Left renal cortex interstitium (tissue), 4 donors: ENCODE results near the gene SLC35E2B. TPM values are rescaled to one million over a fixed set of nuclear protein-coding genes. Genes with fewer than 3 reads are reported as not detected.

Experiments used
- DNase-seq, 4 donors: peaks; one replicate each; pipeline ENCODE4 v3.0.0-alpha.2; 2013; ENCODE audit warnings: low read depth in 4 of 4, low spot score in 2 of 4, missing footprints in 1 of 4
- polyA plus RNA-seq, 4 donors: library from polyadenylated mRNA; unstranded; fragments of 120-200 nt; gene quantifications; one replicate each; pipeline ENCODE4 v1.2.1, GENCODE V29; 2013; ENCODE audit not compliant: insufficient read length in 4 of 4

Gene SLC35E2B
- polyA plus RNA-seq, 4 donors, result 56.5 to 111 (median 82.2) TPM

- no peak for DNase-seq
These were observed 65.2 kb downstream of the SLC35E2B start for GRCh38 chr1:1627261-1627828.

- no peak for DNase-seq
These were observed 66.1 kb downstream of the SLC35E2B start for GRCh38 chr1:1626207-1627141.

- no peak for DNase-seq
These were observed 66.8 kb downstream of the SLC35E2B start for GRCh38 chr1:1625824-1626206.

GRCh38 chr1:1625404-1625775 is 67.2 kb downstream of the SLC35E2B start:
- DNase-seq, result no peak

GRCh38 chr1:1624443-1625403 is 67.9 kb downstream of the SLC35E2B start:
- no peak for DNase-seq

- DNase-seq, result no peak
These were observed 68.8 kb downstream of the SLC35E2B start for GRCh38 chr1:1623631-1624442.

- no peak for DNase-seq
These were observed 69.4 kb downstream of the SLC35E2B start for GRCh38 chr1:1623181-1623630.

- DNase-seq, result no peak
These were observed 69.9 kb downstream of the SLC35E2B start for GRCh38 chr1:1622788-1623094.

- DNase-seq, result no peak
These were observed 70.4 kb downstream of the SLC35E2B start for GRCh38 chr1:1622010-1622787.

- DNase-seq, result no peak
These were observed 71.2 kb downstream of the SLC35E2B start for GRCh38 chr1:1621173-1622009.

GRCh38 chr1:1620433-1621139 is 72.0 kb downstream of the SLC35E2B start:
- no peak for DNase-seq

GRCh38 chr1:1619917-1620361 is 72.7 kb downstream of the SLC35E2B start:
- DNase-seq, result no peak

GRCh38 chr1:1618396-1619068 is 74.1 kb downstream of the SLC35E2B start:
- no peak for DNase-seq

- no peak for DNase-seq
These were observed 74.7 kb downstream of the SLC35E2B start for GRCh38 chr1:1617925-1618324.

- DNase-seq, result no peak
These were observed 75.1 kb downstream of the SLC35E2B start for GRCh38 chr1:1617516-1617915.

- no peak for DNase-seq
These were observed 75.8 kb downstream of the SLC35E2B start for GRCh38 chr1:1616838-1617237.

- no peak for DNase-seq
These were observed 76.4 kb downstream of the SLC35E2B start for GRCh38 chr1:1616045-1616790.
